NB4 (cell line): ENCODE measurements around the gene TRIM9.

Source experiments
- MYC ChIP-seq: IDR thresholded peaks from 2 replicates; pipeline ENCODE4 v1.6.1; 2011; ENCODE audit warnings: low read depth, low read length
- POLR2A ChIP-seq: IDR thresholded peaks from 2 replicates; pipeline ENCODE4 v1.6.1; 2011; ENCODE audit warnings: mild to moderate bottlenecking; ENCODE audit not compliant: insufficient read length; ENCODE audit errors: extremely low read depth
- TF ChIP-seq, protein P1 (sequence below): IDR thresholded peaks from one replicate; pipeline ENCODE4 v1.5.1; 2012; ENCODE audit warnings: low read depth, low read length
- TF ChIP-seq, protein P2 (sequence below): IDR thresholded peaks from 2 replicates; pipeline ENCODE4 v1.6.1; 2011; ENCODE audit warnings: low read depth, low read length

DNA sequence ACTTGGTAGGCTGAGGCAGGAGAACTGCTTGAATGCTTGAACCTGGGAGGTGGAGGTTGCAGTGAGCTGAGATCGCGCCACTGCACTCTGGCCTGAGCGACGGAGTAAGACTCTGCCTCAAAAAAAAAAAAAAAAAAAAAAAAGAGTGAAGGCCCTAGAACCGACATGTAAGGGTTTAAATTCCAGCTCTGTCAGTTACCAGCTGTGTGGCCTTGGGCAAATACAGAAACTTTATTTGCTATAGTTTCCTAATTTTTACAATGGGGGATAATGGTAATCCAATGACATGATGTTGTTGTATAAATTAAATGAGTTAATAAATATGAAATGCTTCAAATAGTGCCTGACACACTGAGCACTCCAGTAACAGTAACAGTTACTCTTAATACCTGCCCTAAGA, 131.0 kb downstream of the TRIM9 start:
- TF ChIP-seq, protein P1, sequence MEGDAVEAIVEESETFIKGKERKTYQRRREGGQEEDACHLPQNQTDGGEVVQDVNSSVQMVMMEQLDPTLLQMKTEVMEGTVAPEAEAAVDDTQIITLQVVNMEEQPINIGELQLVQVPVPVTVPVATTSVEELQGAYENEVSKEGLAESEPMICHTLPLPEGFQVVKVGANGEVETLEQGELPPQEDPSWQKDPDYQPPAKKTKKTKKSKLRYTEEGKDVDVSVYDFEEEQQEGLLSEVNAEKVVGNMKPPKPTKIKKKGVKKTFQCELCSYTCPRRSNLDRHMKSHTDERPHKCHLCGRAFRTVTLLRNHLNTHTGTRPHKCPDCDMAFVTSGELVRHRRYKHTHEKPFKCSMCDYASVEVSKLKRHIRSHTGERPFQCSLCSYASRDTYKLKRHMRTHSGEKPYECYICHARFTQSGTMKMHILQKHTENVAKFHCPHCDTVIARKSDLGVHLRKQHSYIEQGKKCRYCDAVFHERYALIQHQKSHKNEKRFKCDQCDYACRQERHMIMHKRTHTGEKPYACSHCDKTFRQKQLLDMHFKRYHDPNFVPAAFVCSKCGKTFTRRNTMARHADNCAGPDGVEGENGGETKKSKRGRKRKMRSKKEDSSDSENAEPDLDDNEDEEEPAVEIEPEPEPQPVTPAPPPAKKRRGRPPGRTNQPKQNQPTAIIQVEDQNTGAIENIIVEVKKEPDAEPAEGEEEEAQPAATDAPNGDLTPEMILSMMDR: no peak
- TF ChIP-seq POLR2A (no peak), MYC (no peak)
- TF ChIP-seq, protein P2, sequence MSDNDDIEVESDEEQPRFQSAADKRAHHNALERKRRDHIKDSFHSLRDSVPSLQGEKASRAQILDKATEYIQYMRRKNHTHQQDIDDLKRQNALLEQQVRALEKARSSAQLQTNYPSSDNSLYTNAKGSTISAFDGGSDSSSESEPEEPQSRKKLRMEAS: no peak
